ENCODE data around the gene GSG1L. TPM values are rescaled to one million over a fixed set of nuclear protein-coding genes. Genes with fewer than 3 reads are reported as not detected.

GSG1L gene
- polyA plus RNA-seq, 3 donors = not detected

- Mint-ChIP-seq H3K27me3 (ENCODE audit: low read depth in 3 of 3) (peaks cover 0 to 3% (median 0%) of the 10 kb centered on the region in 3 donors), H3K4me1 (no peaks in the 10 kb centered on the region), H3K36me3 (peaks cover 97 to 100% of the 10 kb centered on the region in 2 donors), H3K9me3 (no peaks in the 10 kb centered on the region), H3K4me3 (no peak overlapping the region), H3K27ac (peak overlapping the region in 1 of 7 donors; percentile 26)
- no peak for TF ChIP-seq CTCF (IDR thresholded peaks at IDR 0.05)
- H3K27ac ChIP-seq (ENCODE audit: low read depth in 1 of 2, low read length in 2 of 2) = no peak overlapping the region
- no peak overlapping the region for H2AFZ ChIP-seq (ENCODE audit: insufficient read depth, low read depth, low read length, poor library complexity, severe bottlenecking)
- no peak overlapping the region for H3K9ac ChIP-seq (ENCODE audit: insufficient read depth, low read length, poor library complexity, severe bottlenecking)
- no peak overlapping the region for H3K4me2 ChIP-seq (replicated peaks; ENCODE audit: extremely low read depth, low read length, poor library complexity, severe bottlenecking)
- peaks cover 98 to 100% of the 10 kb centered on the region in 2 donors for H3K36me3 ChIP-seq (replicated peaks in 1 of 2; ENCODE audit: control insufficient read depth in 1 of 2, insufficient read depth in 2 of 2, low read length in 2 of 2)
- H3K9me3 ChIP-seq (replicated peaks in 1 of 2; ENCODE audit: control insufficient read depth in 1 of 2, insufficient read depth in 1 of 2, low read length in 2 of 2) = no peaks in the 10 kb centered on the region
- 100% methylated on average over 4 of the region's 6 CpGs for WGBS (ENCODE audit: insufficient coverage)
- H4K20me1 ChIP-seq (ENCODE audit: insufficient read depth, low read length) = peaks cover 32% of the 10 kb centered on the region
- intact Hi-C loops (cut with micrococcal nuclease) = no loop called here
- H3K4me3 ChIP-seq (replicated peaks in 1 of 3; ENCODE audit: low read depth in 2 of 3, low read length in 3 of 3) = no peak overlapping the region
- H3K79me2 ChIP-seq (ENCODE audit: insufficient read depth, low read length) = no peaks in the 10 kb centered on the region
- DNase-seq = no peak
- no peaks in the 10 kb centered on the region for H3K4me1 ChIP-seq (ENCODE audit: control insufficient read depth in 1 of 2, insufficient read depth in 2 of 2, low read length in 2 of 2)
- no peaks in the 10 kb centered on the region for H3K27me3 ChIP-seq (ENCODE audit: control insufficient read depth in 2 of 2, insufficient read depth in 2 of 2, low read length in 2 of 2)
These were observed 38.0 kb upstream of the GSG1L start for GRCh38 chr16:28101533-28101890.

GRCh38 chr16:28100810-28101532 is 37.5 kb upstream of the GSG1L start:
- Histone ChIP-seq H3K9me3 (replicated peaks in 1 of 2; ENCODE audit: control insufficient read depth in 1 of 2, insufficient read depth in 1 of 2, low read length in 2 of 2) (no peaks in the 10 kb centered on the region), H3K79me2 (ENCODE audit: insufficient read depth, low read length) (no peaks in the 10 kb centered on the region), H3K4me1 (ENCODE audit: control insufficient read depth in 1 of 2, insufficient read depth in 2 of 2, low read length in 2 of 2) (no peaks in the 10 kb centered on the region), H3K4me2 (replicated peaks; ENCODE audit: extremely low read depth, low read length, poor library complexity, severe bottlenecking) (no peak overlapping the region), H3K27me3 (ENCODE audit: control insufficient read depth in 2 of 2, insufficient read depth in 2 of 2, low read length in 2 of 2) (no peaks in the 10 kb centered on the region), H3K4me3 (replicated peaks in 1 of 3; ENCODE audit: low read depth in 2 of 3, low read length in 3 of 3) (no peak overlapping the region), H4K20me1 (ENCODE audit: insufficient read depth, low read length) (peaks cover 32% of the 10 kb centered on the region), H3K36me3 (replicated peaks in 1 of 2; ENCODE audit: control insufficient read depth in 1 of 2, insufficient read depth in 2 of 2, low read length in 2 of 2) (peaks cover 92 to 100% of the 10 kb centered on the region in 2 donors), H2AFZ (ENCODE audit: insufficient read depth, low read depth, low read length, poor library complexity, severe bottlenecking) (no peak overlapping the region), H3K9ac (ENCODE audit: insufficient read depth, low read length, poor library complexity, severe bottlenecking) (no peak overlapping the region), H3K27ac (ENCODE audit: low read depth in 1 of 2, low read length in 2 of 2) (peak overlapping the region in 1 of 2 donors; percentile 13)
- WGBS (ENCODE audit: insufficient coverage) = 98% methylated on average over 13 of the region's 14 CpGs
- Mint-ChIP-seq H3K4me1 (no peaks in the 10 kb centered on the region), H3K27me3 (ENCODE audit: low read depth in 3 of 3) (peaks cover 0 to 3% (median 0%) of the 10 kb centered on the region in 3 donors), H3K9me3 (peaks cover 0 to 2% (median 0%) of the 10 kb centered on the region in 7 donors), H3K4me3 (no peak overlapping the region), H3K27ac (peak overlapping the region in 1 of 7 donors; percentile 26), H3K36me3 (peaks cover 93 to 100% of the 10 kb centered on the region in 2 donors)
- DNase-seq = no peak
- no peak for TF ChIP-seq CTCF (IDR thresholded peaks at IDR 0.05)
- intact Hi-C loops (cut with micrococcal nuclease) = no loop called here

Data from CD14-positive monocyte (primary cell).